ENCODE data around the gene PIGR. TPM values are rescaled to one million over a fixed set of nuclear protein-coding genes. Genes with fewer than 3 reads are reported as not detected.

The PIGR gene
- total and polyA plus RNA-seq, 9 of the 15 experiments (the other 6 are each of a cell fraction or from before 2014, with no cell fraction given) = 0.01 to 1.5 (median 0.03) TPM; not detected in 4

- Histone ChIP-seq H4K20me1 (replicated peaks; ENCODE audit: control insufficient read depth, insufficient read depth, low read length) (no peaks in the 10 kb centered on the region), H3K36me3 (ENCODE audit: control insufficient read depth, insufficient read depth, low read length) (no peaks in the 10 kb centered on the region), H3K27me3 (ENCODE audit: control insufficient read depth in 2 of 2, insufficient read depth in 2 of 2, low read length in 2 of 2) (no peaks in the 10 kb centered on the region), H2AFZ (ENCODE audit: low read depth, low read length) (peak overlapping the region; percentile 14), H3K9me1 (ENCODE audit: control insufficient read depth, insufficient read depth, low read length) (no peaks in the 10 kb centered on the region), H3K4me3 (no peak overlapping the region), H3K9me3 (replicated peaks; ENCODE audit: control insufficient read depth, insufficient read depth, low read depth, low read length) (no peaks in the 10 kb centered on the region), H3K9ac (ENCODE audit: insufficient read depth in 1 of 2, low read depth in 2 of 2, low read length in 2 of 2) (no peak overlapping the region), H3K4me2 (ENCODE audit: insufficient read depth, low read length) (no peak overlapping the region), H3K79me2 (ENCODE audit: control insufficient read depth, insufficient read depth, low read length) (no peaks in the 10 kb centered on the region), H3K4me1 (replicated peaks in 1 of 2; ENCODE audit: control insufficient read depth in 2 of 2, insufficient read depth in 2 of 2, low read length in 2 of 2) (peaks cover 4 to 9% of the 10 kb centered on the region in 2 experiments; a peak in 4 of 5 replicates), H3K27ac (ENCODE audit: extremely low read depth, low read depth, low read length) (no peak overlapping the region)
- DNase-seq (ENCODE audit: extremely low read depth in 1 of 4, low spot score in 3 of 4) = no peak
- WGBS (ENCODE audit: insufficient coverage, low coverage, missing lambda C conversion rate) = 21% methylated on average over 1 of the region's 1 CpG
- no peak for TF ChIP-seq STAG1 (CRISPR knock-in tag; IDR thresholded peaks at IDR 0.05; ENCODE audit: borderline replicate concordance)
- TF ChIP-seq HLTF (IDR thresholded peaks at IDR 0.05) = no peak
- no peak for TF ChIP-seq ZBTB12 (CRISPR knock-in tag; IDR thresholded peaks at IDR 0.05)
- TF ChIP-seq, protein P1, sequence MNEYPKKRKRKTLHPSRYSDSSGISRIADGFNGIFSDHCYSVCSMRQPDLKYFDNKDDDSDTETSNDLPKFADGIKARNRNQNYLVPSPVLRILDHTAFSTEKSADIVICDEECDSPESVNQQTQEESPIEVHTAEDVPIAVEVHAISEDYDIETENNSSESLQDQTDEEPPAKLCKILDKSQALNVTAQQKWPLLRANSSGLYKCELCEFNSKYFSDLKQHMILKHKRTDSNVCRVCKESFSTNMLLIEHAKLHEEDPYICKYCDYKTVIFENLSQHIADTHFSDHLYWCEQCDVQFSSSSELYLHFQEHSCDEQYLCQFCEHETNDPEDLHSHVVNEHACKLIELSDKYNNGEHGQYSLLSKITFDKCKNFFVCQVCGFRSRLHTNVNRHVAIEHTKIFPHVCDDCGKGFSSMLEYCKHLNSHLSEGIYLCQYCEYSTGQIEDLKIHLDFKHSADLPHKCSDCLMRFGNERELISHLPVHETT (CRISPR knock-in tag; conservative IDR thresholded peaks at IDR 0.05 in 1 of 2, IDR thresholded peaks at IDR 0.05 in 1 of 2) = no peak
- TF ChIP-seq THRAP3 (IDR thresholded peaks at IDR 0.05; ENCODE audit: borderline replicate concordance) = no peak
- TF ChIP-seq ZNF347 (CRISPR knock-in tag; IDR thresholded peaks at IDR 0.05; ENCODE audit: low read depth) = no peak
- no peak for TF ChIP-seq ZBTB33 (CRISPR knock-in tag; IDR thresholded peaks at IDR 0.05)
- no peak for TF ChIP-seq ZNF143 (CRISPR knock-in tag; IDR thresholded peaks at IDR 0.05)
- TF ChIP-seq BMI1 (IDR thresholded peaks at IDR 0.05; ENCODE audit: low read length) = no peak
- TF ChIP-seq BRF1 (IDR thresholded peaks at IDR 0.05; ENCODE audit: borderline replicate concordance, extremely low read depth, insufficient read length) = no peak
- intact Hi-C loops (cut with micrococcal nuclease) (loop anchor here (10.0 kb wide), 1 partner anchor 417 kb away; no protein-coding TSS in a partner anchor), in situ Hi-C loops (cut with MboI) (no loop called here)
- FAIRE-seq = no peak
- ChIA-PET CTCF (ENCODE audit: low intra/inter-chr PET ratio) (interaction anchor here (0.6 kb wide), 1 partner anchor 137 kb away, joined by 3 read pairs; no protein-coding TSS in a partner anchor), POLR2A (no interaction called here)
- ATAC-seq = no peak; the same call in 1 of the 3 replicates
- no TSS peak for BruUV-seq (replicated peaks)
Measured at GRCh38 chr1:206987873-206988272, 41.6 kb upstream of the PIGR start.
